IMR-90 (cell line): Measurements from ENCODE around the gene CC2D1A. TPM values are rescaled to one million over a fixed set of nuclear protein-coding genes. Genes with fewer than 3 reads are reported as not detected.

Source experiments
- ATAC-seq: fragments of 200-7000 bp; cut with Tn5 transposase; 2 replicates; pipeline ENCODE4 v1.9.1; 2020; ENCODE audit warnings: low read depth, mild to moderate bottlenecking, moderate library complexity
- BruUV-seq: library from RNA; stranded (reverse); fragments of 400-500 nt; replicated peaks from 2 replicates; lab custom pipeline; 2021; lab: Mats Ljungman, UMichigan
- CTCF ChIA-PET: fragments of 300-600 bp; formaldehyde crosslinking; extraction: SDS; loops from one replicate; lab custom pipeline; 2021; ENCODE audit warnings: antibody characterized with exemption; lab: Yijun Ruan, JAX
- POLR2A ChIA-PET: fragments of 300-600 bp; sonication (Branson Sonifier 250); formaldehyde crosslinking; loops from one replicate; lab custom pipeline; 2022; ENCODE audit warnings: antibody characterized with exemption; ENCODE audit not compliant: unreplicated experiment; lab: Charles Lee
- DNase-seq: peaks from one replicate; pipeline ENCODE4 v3.0.0; 2013
- H2AFZ ChIP-seq: replicated peaks from 2 replicates; pipeline ENCODE3; 2013; ENCODE audit warnings: low read length, mild to moderate bottlenecking; ENCODE audit not compliant: poor library complexity
- H2AK5ac ChIP-seq: 2 replicates; pipeline ENCODE4 v1.6.1; 2013; ENCODE audit warnings: low read depth, low read length, inconsistent platforms
- H2AK9ac ChIP-seq: replicated peaks from 2 replicates; pipeline ENCODE3; 2013; ENCODE audit warnings: mild to moderate bottlenecking, low read depth, low read length, moderate library complexity; ENCODE audit not compliant: poor library complexity
- H2BK120ac ChIP-seq: 2 replicates; pipeline ENCODE4 v1.6.1; 2013; ENCODE audit warnings: low read depth, low read length, inconsistent platforms
- H2BK15ac ChIP-seq: 3 replicates; pipeline ENCODE4 v1.6.1; 2013; ENCODE audit warnings: low read depth, low read length, inconsistent platforms
- H2BK20ac ChIP-seq: 2 replicates; pipeline ENCODE4 v1.6.1; 2013; ENCODE audit warnings: low read depth, mild to moderate bottlenecking, inconsistent platforms, low read length, moderate library complexity
- H2BK5ac ChIP-seq: 2 replicates; pipeline ENCODE4 v1.6.1; 2013; ENCODE audit warnings: mild to moderate bottlenecking, low read depth, low read length, inconsistent platforms; ENCODE audit not compliant: poor library complexity, severe bottlenecking
- H3K14ac ChIP-seq: replicated peaks from 2 replicates; pipeline ENCODE4 v1.6.1; 2013; ENCODE audit warnings: low read depth, low read length, inconsistent platforms
- H3K18ac ChIP-seq: 2 replicates; pipeline ENCODE4 v1.6.1; 2013; ENCODE audit warnings: low read depth, low read length, control low read depth
- H3K23ac ChIP-seq: 2 replicates; pipeline ENCODE4 v1.6.1; 2013; ENCODE audit warnings: low read depth, low read length, inconsistent platforms
- H3K27ac ChIP-seq: 2 replicates; pipeline ENCODE4 v1.5.1; 2013; ENCODE audit warnings: mild to moderate bottlenecking, control low read depth, low read length; ENCODE audit not compliant: insufficient read depth
- H3K27me3 ChIP-seq: 2 replicates; pipeline ENCODE4 v1.6.1; 2013; ENCODE audit warnings: low read length; ENCODE audit not compliant: control insufficient read depth, insufficient read depth
- H3K36me3 ChIP-seq: 2 replicates; pipeline ENCODE4 v1.6.1; 2013; ENCODE audit warnings: low read length, mixed read lengths; ENCODE audit not compliant: control insufficient read depth, insufficient read depth
- H3K4ac ChIP-seq: 2 replicates; pipeline ENCODE4 v1.6.1; 2013; ENCODE audit warnings: low read depth, low read length, inconsistent platforms
- H3K4me1 ChIP-seq: 2 replicates; pipeline ENCODE4 v1.6.1; 2013; ENCODE audit warnings: low read length, mixed read lengths; ENCODE audit not compliant: control insufficient read depth, insufficient read depth
- H3K4me2 ChIP-seq: 2 replicates; pipeline ENCODE4 v1.6.1; 2013; ENCODE audit warnings: low read depth, mild to moderate bottlenecking, control low read depth, low read length, moderate library complexity
- H3K4me3 ChIP-seq: 2 replicates; pipeline ENCODE4 v1.5.1; 2013; ENCODE audit warnings: low read depth, mild to moderate bottlenecking, control low read depth, low read length, moderate library complexity; ENCODE audit not compliant: insufficient read depth
- H3K56ac ChIP-seq: 2 replicates; pipeline ENCODE4 v1.6.1; 2013; ENCODE audit warnings: low read length, inconsistent platforms; ENCODE audit not compliant: insufficient read depth; ENCODE audit errors: extremely low read depth
- H3K79me1 ChIP-seq, 2 experiments: 2 replicates each; pipeline ENCODE4 v1.6.1; 2013; ENCODE audit warnings: low read length in 2 of 2, inconsistent platforms in 1 of 2, low read depth in 1 of 2
- H3K9ac ChIP-seq: 2 replicates; pipeline ENCODE4 v1.6.1; 2013; ENCODE audit warnings: low read depth, low read length, control low read depth
- H3K9me1 ChIP-seq: 2 replicates; pipeline ENCODE4 v1.6.1; 2013; ENCODE audit warnings: low read length, inconsistent platforms; ENCODE audit not compliant: insufficient read depth
- H3K9me3 ChIP-seq: 2 replicates; pipeline ENCODE4 v1.6.1; 2013; ENCODE audit warnings: low read length; ENCODE audit not compliant: control insufficient read depth, insufficient read depth
- H4K20me1 ChIP-seq: 2 replicates; pipeline ENCODE4 v1.6.1; 2013; ENCODE audit warnings: low read length, inconsistent platforms; ENCODE audit not compliant: insufficient read depth
- H4K5ac ChIP-seq: 2 replicates; pipeline ENCODE4 v1.6.1; 2013; ENCODE audit warnings: mild to moderate bottlenecking, low read depth, low read length, control low read depth
- H4K8ac ChIP-seq, 2 experiments: 2 replicates each; pipeline ENCODE4 v1.6.1; 2013; ENCODE audit warnings: low read depth in 2 of 2, low read length in 2 of 2, control low read depth in 1 of 2, inconsistent platforms in 1 of 2
- H4K91ac ChIP-seq: 2 replicates; pipeline ENCODE4 v1.6.1; 2013; ENCODE audit warnings: low read depth, low read length, inconsistent platforms; ENCODE audit not compliant: insufficient read depth
- BHLHE40 ChIP-seq: fragments of 150-350 bp; IDR thresholded peaks from 2 replicates; pipeline ENCODE4 v1.6.1; 2016; ENCODE audit warnings: mild to moderate bottlenecking, low read depth, low read length
- CEBPB ChIP-seq: IDR thresholded peaks from 2 replicates; pipeline ENCODE4 v1.6.1; 2012; ENCODE audit warnings: low read depth, low read length, improper control_type of control experiment
- CHD1 ChIP-seq: IDR thresholded peaks from 2 replicates; pipeline ENCODE4 v1.6.1; 2012; ENCODE audit warnings: low read depth, low read length, improper control_type of control experiment
- ELK1 ChIP-seq: fragments of 150-350 bp; IDR thresholded peaks from 2 replicates; pipeline ENCODE4 v1.6.1; 2016; ENCODE audit warnings: low read depth, mild to moderate bottlenecking, low read length, moderate library complexity, borderline replicate concordance
- MAFK ChIP-seq: IDR thresholded peaks from 2 replicates; pipeline ENCODE4 v1.6.1; 2012; ENCODE audit warnings: low read depth, low read length, improper control_type of control experiment
- MAZ ChIP-seq: IDR thresholded peaks from 2 replicates; pipeline ENCODE4 v1.6.1; 2012; ENCODE audit warnings: low read depth, mild to moderate bottlenecking, low read length, improper control_type of control experiment, moderate library complexity, borderline replicate concordance
- NFE2L2 ChIP-seq: fragments of 150-350 bp; IDR thresholded peaks from 2 replicates; pipeline ENCODE4 v1.6.1; 2016; ENCODE audit warnings: low read depth, mild to moderate bottlenecking, low read length
- POLR2A ChIP-seq: IDR thresholded peaks from 2 replicates; pipeline ENCODE4 v1.6.1; 2012; ENCODE audit warnings: mild to moderate bottlenecking, low read depth, low read length
- RAD21 ChIP-seq: IDR thresholded peaks from 2 replicates; pipeline ENCODE4 v1.6.1; 2012; ENCODE audit warnings: low read length, improper control_type of control experiment
- RCOR1 ChIP-seq: IDR thresholded peaks from 2 replicates; pipeline ENCODE4 v1.6.1; 2012; ENCODE audit warnings: mild to moderate bottlenecking, low read length, improper control_type of control experiment; ENCODE audit not compliant: insufficient replicate concordance
- RFX5 ChIP-seq: IDR thresholded peaks from 2 replicates; pipeline ENCODE4 v1.8.0; 2012; ENCODE audit warnings: low read depth, mild to moderate bottlenecking, low read length, moderate library complexity
- SMC3 ChIP-seq: fragments of 150-350 bp; IDR thresholded peaks from 2 replicates; pipeline ENCODE4 v1.6.1; 2016; ENCODE audit warnings: low read depth, mild to moderate bottlenecking, antibody characterized with exemption, low read length, moderate library complexity
- WGBS, 2 experiments: methylation state at CpG; one replicate each; pipeline versions ENCODE4 v1.1.5 to v1.1.7; 2013; ENCODE audit warnings: missing lambda C conversion rate in 2 of 2; ENCODE audit not compliant: insufficient read length in 1 of 2; ENCODE audit errors: extremely low coverage in 2 of 2; 5-methylcytosine and 5-hydroxymethylcytosine counted together
- dilution Hi-C: fragments of 300-500 bp; cut with HindIII; formaldehyde crosslinking; loops from one replicate; pipeline ENCODE4 v1.14.3; 2018; ENCODE audit warnings: low sequenced_read_pairs; ENCODE audit not compliant: unreplicated experiment
- in situ Hi-C: fragments of 300-500 bp; cut with MboI; formaldehyde crosslinking; loops from 3 replicates; pipeline ENCODE4 v1.14.3; 2019; ENCODE audit warnings: low sequenced_read_pairs, inconsistent platforms, mixed read lengths
- intact Hi-C: fragments of 100-400 bp; cut with micrococcal nuclease; formaldehyde crosslinking; loops from 2 replicates; pipeline ENCODE4 v1.10.0; 2022
- polyA plus RNA-seq, 3 experiments: library from polyadenylated mRNA; depleted of rRNA; stranded (reverse); fragments of >200 nt; gene quantifications; 2 replicates each; pipeline ENCODE4 v1.2.3, GENCODE V29; 2012; ENCODE audit warnings: low replicate concordance in 1 of 3
- total RNA-seq: library from RNA; depleted of rRNA; stranded (reverse); fragments of >200 nt; gene quantifications from 2 replicates; pipeline ENCODE4 v1.2.3, GENCODE V29; 2012
- TF ChIP-seq, protein P1 (sequence below): fragments of 150-350 bp; IDR thresholded peaks from 2 replicates; pipeline ENCODE4 v1.6.1; 2017; ENCODE audit warnings: mild to moderate bottlenecking, antibody characterized with exemption, low read length, low read depth
- TF ChIP-seq, protein P2 (sequence below): conservative IDR thresholded peaks from 2 replicates; pipeline ENCODE4 v1.5.1; 2012; ENCODE audit warnings: mild to moderate bottlenecking, low read depth, low read length, improper control_type of control experiment

Gene CC2D1A
- total and polyA plus RNA-seq, 2 of the 4 experiments (the other 2 are of a cell fraction) = 4.1 to 14.7 TPM

DNA sequence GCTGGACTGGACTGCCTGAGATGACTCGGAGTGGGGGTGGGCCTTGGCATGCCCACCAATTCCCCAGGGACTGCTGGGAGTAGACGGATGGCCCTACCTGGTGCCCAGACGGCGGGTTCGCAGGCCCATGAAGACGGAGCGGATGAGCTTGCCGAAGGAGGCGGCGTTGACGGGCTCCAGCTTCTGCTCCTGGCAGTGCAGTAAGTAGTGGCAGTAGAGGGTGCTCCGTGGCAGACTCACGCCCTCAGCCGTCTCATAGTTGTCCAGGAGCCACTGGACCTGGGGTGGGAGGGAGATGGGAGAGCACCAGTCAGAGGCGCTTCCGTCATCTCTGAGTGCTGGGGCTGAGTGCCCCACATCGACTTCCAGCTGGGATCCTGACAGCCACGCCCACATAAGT lies 63.9 kb downstream of the CC2D1A start:
- Histone ChIP-seq H3K9me3 (no peaks in the 10 kb centered on the region), H4K5ac (no peak overlapping the region), H4K8ac (no peak overlapping the region), H3K23ac (no peak overlapping the region), H2BK120ac (no peak overlapping the region), H3K9me1 (no peaks in the 10 kb centered on the region; the same call in 1 of the 2 replicates), H3K36me3 (peaks cover 36% of the 10 kb centered on the region; the same call in 1 of the 2 replicates), H3K18ac (no peak overlapping the region), H3K4me1 (no peaks in the 10 kb centered on the region), H3K27me3 (no peaks in the 10 kb centered on the region), H3K9ac (no peak overlapping the region), H2AK9ac (no peak overlapping the region), H3K14ac (no peak overlapping the region), H2BK5ac (no peak overlapping the region), H4K20me1 (no peaks in the 10 kb centered on the region; the same call in 1 of the 2 replicates), H2BK15ac (no peak overlapping the region), H3K4me2 (no peak overlapping the region), H3K56ac (no peak overlapping the region), H3K4me3 (no peak overlapping the region), H3K4ac (no peak overlapping the region), H2BK20ac (no peak overlapping the region), H3K79me1 (no peaks in the 10 kb centered on the region), H2AK5ac (no peak overlapping the region), H4K91ac (no peak overlapping the region), H3K27ac (no peak overlapping the region), H2AFZ (no peak overlapping the region)
- DNase-seq (no peak), ATAC-seq (no peak)
- TF ChIP-seq RAD21 (no peak), BHLHE40 (no peak), CEBPB (no peak), CHD1 (no peak), POLR2A (no peak), SMC3 (no peak), RFX5 (no peak), NFE2L2 (no peak), RCOR1 (no peak), MAFK (no peak), ELK1 (no peak), MAZ (no peak)
- TF ChIP-seq, protein P1, sequence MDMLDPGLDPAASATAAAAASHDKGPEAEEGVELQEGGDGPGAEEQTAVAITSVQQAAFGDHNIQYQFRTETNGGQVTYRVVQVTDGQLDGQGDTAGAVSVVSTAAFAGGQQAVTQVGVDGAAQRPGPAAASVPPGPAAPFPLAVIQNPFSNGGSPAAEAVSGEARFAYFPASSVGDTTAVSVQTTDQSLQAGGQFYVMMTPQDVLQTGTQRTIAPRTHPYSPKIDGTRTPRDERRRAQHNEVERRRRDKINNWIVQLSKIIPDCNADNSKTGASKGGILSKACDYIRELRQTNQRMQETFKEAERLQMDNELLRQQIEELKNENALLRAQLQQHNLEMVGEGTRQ = no peak
- TF ChIP-seq, protein P2, sequence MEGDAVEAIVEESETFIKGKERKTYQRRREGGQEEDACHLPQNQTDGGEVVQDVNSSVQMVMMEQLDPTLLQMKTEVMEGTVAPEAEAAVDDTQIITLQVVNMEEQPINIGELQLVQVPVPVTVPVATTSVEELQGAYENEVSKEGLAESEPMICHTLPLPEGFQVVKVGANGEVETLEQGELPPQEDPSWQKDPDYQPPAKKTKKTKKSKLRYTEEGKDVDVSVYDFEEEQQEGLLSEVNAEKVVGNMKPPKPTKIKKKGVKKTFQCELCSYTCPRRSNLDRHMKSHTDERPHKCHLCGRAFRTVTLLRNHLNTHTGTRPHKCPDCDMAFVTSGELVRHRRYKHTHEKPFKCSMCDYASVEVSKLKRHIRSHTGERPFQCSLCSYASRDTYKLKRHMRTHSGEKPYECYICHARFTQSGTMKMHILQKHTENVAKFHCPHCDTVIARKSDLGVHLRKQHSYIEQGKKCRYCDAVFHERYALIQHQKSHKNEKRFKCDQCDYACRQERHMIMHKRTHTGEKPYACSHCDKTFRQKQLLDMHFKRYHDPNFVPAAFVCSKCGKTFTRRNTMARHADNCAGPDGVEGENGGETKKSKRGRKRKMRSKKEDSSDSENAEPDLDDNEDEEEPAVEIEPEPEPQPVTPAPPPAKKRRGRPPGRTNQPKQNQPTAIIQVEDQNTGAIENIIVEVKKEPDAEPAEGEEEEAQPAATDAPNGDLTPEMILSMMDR = no peak
- ChIA-PET POLR2A (no interaction called here), CTCF (no interaction called here)
- in situ Hi-C loops (no loop called here), intact Hi-C loops (no loop called here), dilution Hi-C loops (no loop called here)
- BruUV-seq = no TSS peak
- WGBS, 2 experiments = 93% methylated on average over 4 of the region's 18 CpGs; no CpG with 5 or more reads in 1 of the 2 experiments
